K562 (cell line): Measurements from ENCODE around the gene USP48. TPM values are rescaled to one million over a fixed set of nuclear protein-coding genes. Genes with fewer than 3 reads are reported as not detected.
A peak's percentile ranks its signal among the peaks of the same experiment; 100 is the strongest.

ENCODE experiments used
- BRCA1 ChIP-seq, 2 experiments: fragments of 450-650 bp in 1 of 2; sonication (generic) in 1 of 2; formaldehyde crosslinking in 1 of 2; IDR thresholded peaks; 2 replicates each; pipeline versions ENCODE4 v1.5.0 to v1.6.1; 2017 to 2020; ENCODE audit warnings: mild to moderate bottlenecking in 1 of 2, missing genetic modification reagents in 1 of 2
- CBFB ChIP-seq: sonication (generic); formaldehyde crosslinking; IDR thresholded peaks from 2 replicates; pipeline ENCODE4 v1.4.0; 2020; ENCODE audit warnings: mild to moderate bottlenecking, missing genetic modification reagents
- CEBPB ChIP-seq: fragments of 450-650 bp; IDR thresholded peaks from 2 replicates; pipeline ENCODE4 v1.6.1; 2016; ENCODE audit warnings: missing genetic modification characterization, missing compliant biosample characterization
- EHMT2 ChIP-seq: fragments of 450-650 bp; IDR thresholded peaks from 2 replicates; pipeline ENCODE4 v1.6.1; 2018; ENCODE audit warnings: antibody characterized with exemption
- EP400 ChIP-seq: fragments of 450-650 bp; IDR thresholded peaks from 2 replicates; pipeline ENCODE4 v1.6.1; 2017; ENCODE audit warnings: antibody characterized with exemption, mild to moderate bottlenecking, moderate library complexity
- ERF ChIP-seq: fragments of 450-650 bp; formaldehyde crosslinking; IDR thresholded peaks from 2 replicates; pipeline ENCODE4 v1.4.0; 2020; ENCODE audit warnings: mild to moderate bottlenecking, mixed read lengths
- ETV6 ChIP-seq, 3 experiments: fragments of 150-350 bp in 1 of 3; sonication (generic) in 1 of 3; formaldehyde crosslinking in 1 of 3; IDR thresholded peaks; 2 replicates each; pipeline versions ENCODE4 v1.6.1 to v1.8.0; 2014 to 2022; ENCODE audit warnings: borderline replicate concordance in 2 of 3, low read depth in 2 of 3, antibody characterized with exemption in 1 of 3, low read length in 1 of 3, mild to moderate bottlenecking in 1 of 3, missing genetic modification reagents in 1 of 3
- HMG20A ChIP-seq: fragments of 450-650 bp; formaldehyde crosslinking; conservative IDR thresholded peaks from 2 replicates; pipeline ENCODE4 v1.4.0; 2020; ENCODE audit warnings: mild to moderate bottlenecking, mixed read lengths
- ILF3 ChIP-seq: fragments of 450-650 bp; IDR thresholded peaks from 2 replicates; pipeline ENCODE4 v1.6.1; 2018; ENCODE audit warnings: antibody characterized with exemption, mild to moderate bottlenecking, moderate library complexity, borderline replicate concordance
- KDM1A ChIP-seq, 2 experiments: fragments of 450-650 bp; IDR thresholded peaks; 2 replicates each; pipeline ENCODE4 v1.6.1; 2016; ENCODE audit warnings: mild to moderate bottlenecking in 2 of 2
- L3MBTL2 ChIP-seq: fragments of 450-650 bp; IDR thresholded peaks from 2 replicates; pipeline ENCODE4 v1.6.1; 2016; ENCODE audit warnings: mild to moderate bottlenecking, moderate library complexity
- MBD2 ChIP-seq: sonication (generic); IDR thresholded peaks from 2 replicates; pipeline ENCODE4 v1.6.1; 2016; ENCODE audit warnings: low read depth, borderline replicate concordance
- NFXL1 ChIP-seq: fragments of 450-650 bp; formaldehyde crosslinking; IDR thresholded peaks from 2 replicates; pipeline ENCODE4 v1.4.0; 2021; ENCODE audit warnings: mild to moderate bottlenecking
- TAF7 ChIP-seq: fragments of 450-650 bp; IDR thresholded peaks from 2 replicates; pipeline ENCODE4 v1.6.1; 2016; ENCODE audit warnings: missing genetic modification characterization, missing compliant biosample characterization
- TAF9B ChIP-seq: fragments of 450-650 bp; IDR thresholded peaks from 2 replicates; pipeline ENCODE4 v1.6.1; 2018; ENCODE audit warnings: mild to moderate bottlenecking; ENCODE audit not compliant: partially characterized antibody
- TOE1 ChIP-seq, 2 experiments: fragments of 450-650 bp in 1 of 2; sonication (generic) in 1 of 2; formaldehyde crosslinking in 1 of 2; IDR thresholded peaks; 2 replicates each; pipeline versions ENCODE4 v1.7.1 to v1.8.0; 2016 to 2022; ENCODE audit warnings: borderline replicate concordance in 2 of 2, mild to moderate bottlenecking in 2 of 2, antibody characterized with exemption in 1 of 2, inconsistent platforms in 1 of 2, low read depth in 1 of 2, missing genetic modification reagents in 1 of 2, moderate library complexity in 1 of 2
- ZC3H11A ChIP-seq: IDR thresholded peaks from 2 replicates; pipeline ENCODE4 v1.6.1; 2012; ENCODE audit warnings: low read depth, low read length, improper control_type of control experiment
- ZC3H4 ChIP-seq: sonication (generic); formaldehyde crosslinking; IDR thresholded peaks from 2 replicates; pipeline ENCODE4 v1.9.0; 2021; ENCODE audit warnings: missing genetic modification reagents, borderline replicate concordance
- ZNF133 ChIP-seq: fragments of 250-450 bp; sonication (Bioruptor Pico); IDR thresholded peaks from 2 replicates; pipeline ENCODE4 v1.4.0; 2020; ENCODE audit warnings: mild to moderate bottlenecking
- ZNF140 ChIP-seq: fragments of 250-450 bp; sonication (Bioruptor Pico); IDR thresholded peaks from 2 replicates; pipeline ENCODE4 v1.8.0; 2021; ENCODE audit warnings: moderate library complexity, mild to moderate bottlenecking, inconsistent platforms
- ZNF224 ChIP-seq: sonication (generic); formaldehyde crosslinking; IDR thresholded peaks from 2 replicates; pipeline ENCODE4 v1.8.0; 2022; ENCODE audit warnings: mild to moderate bottlenecking, missing genetic modification reagents
- ZNF253 ChIP-seq: fragments of 250-450 bp; sonication (Bioruptor Pico); conservative IDR thresholded peaks from 2 replicates; pipeline ENCODE4 v1.6.1; 2021; ENCODE audit warnings: mild to moderate bottlenecking
- ZNF263 ChIP-seq: sonication (generic); formaldehyde crosslinking; IDR thresholded peaks from 2 replicates; pipeline ENCODE4 v1.8.0; 2022; ENCODE audit warnings: mild to moderate bottlenecking, missing genetic modification reagents, borderline replicate concordance
- ZNF75A ChIP-seq: fragments of 450-650 bp; formaldehyde crosslinking; IDR thresholded peaks from 2 replicates; pipeline ENCODE4 v1.4.0; 2020; ENCODE audit warnings: mild to moderate bottlenecking
- polyA plus RNA-seq, 8 experiments: library from polyadenylated mRNA; depleted of rRNA in 4 of 8; stranded (reverse) in 5 of 8; unstranded in 3 of 8; fragments of >200 nt; fragmentation: Nextera tagmentation in 2 of 8; fragmentation: Illumina TruSeq in 1 of 8; extraction: Ambion mirVana in 2 of 8; extraction: Trizol in 1 of 8; gene quantifications; 2 replicates each; pipeline versions ENCODE4 v1.2.1 to v1.2.3, GENCODE V29; 2011 to 2014; ENCODE audit warnings: inconsistent platforms in 1 of 8, missing spikeins in 1 of 8
- total RNA-seq, 7 experiments: library from RNA; depleted of rRNA in 6 of 7; stranded (reverse); fragments of >200 nt in 6 of 7; fragmentation: Illumina TruSeq in 2 of 7; extraction: Trizol in 2 of 7; gene quantifications; 2 replicates each; pipeline versions ENCODE4 v1.2.1 to v1.2.3, GENCODE V29; 2011 to 2021; ENCODE audit warnings: low replicate concordance in 1 of 7
- TF ChIP-seq, protein P1 (sequence below): fragments of 450-650 bp; formaldehyde crosslinking; IDR thresholded peaks from 2 replicates; pipeline ENCODE4 v1.4.0; 2020; ENCODE audit warnings: mild to moderate bottlenecking, mixed read lengths
- TF ChIP-seq, protein P2 (sequence below): fragments of 250-450 bp; sonication (Bioruptor Pico); IDR thresholded peaks from 2 replicates; pipeline ENCODE4 v1.8.0; 2022; ENCODE audit warnings: moderate library complexity, mild to moderate bottlenecking, inconsistent platforms

Gene USP48
- total and polyA plus RNA-seq, 9 of the 15 experiments (the other 6 are each of a cell fraction or from before 2014, with no cell fraction given) = 23.3 to 123 (median 106) TPM

DNA sequence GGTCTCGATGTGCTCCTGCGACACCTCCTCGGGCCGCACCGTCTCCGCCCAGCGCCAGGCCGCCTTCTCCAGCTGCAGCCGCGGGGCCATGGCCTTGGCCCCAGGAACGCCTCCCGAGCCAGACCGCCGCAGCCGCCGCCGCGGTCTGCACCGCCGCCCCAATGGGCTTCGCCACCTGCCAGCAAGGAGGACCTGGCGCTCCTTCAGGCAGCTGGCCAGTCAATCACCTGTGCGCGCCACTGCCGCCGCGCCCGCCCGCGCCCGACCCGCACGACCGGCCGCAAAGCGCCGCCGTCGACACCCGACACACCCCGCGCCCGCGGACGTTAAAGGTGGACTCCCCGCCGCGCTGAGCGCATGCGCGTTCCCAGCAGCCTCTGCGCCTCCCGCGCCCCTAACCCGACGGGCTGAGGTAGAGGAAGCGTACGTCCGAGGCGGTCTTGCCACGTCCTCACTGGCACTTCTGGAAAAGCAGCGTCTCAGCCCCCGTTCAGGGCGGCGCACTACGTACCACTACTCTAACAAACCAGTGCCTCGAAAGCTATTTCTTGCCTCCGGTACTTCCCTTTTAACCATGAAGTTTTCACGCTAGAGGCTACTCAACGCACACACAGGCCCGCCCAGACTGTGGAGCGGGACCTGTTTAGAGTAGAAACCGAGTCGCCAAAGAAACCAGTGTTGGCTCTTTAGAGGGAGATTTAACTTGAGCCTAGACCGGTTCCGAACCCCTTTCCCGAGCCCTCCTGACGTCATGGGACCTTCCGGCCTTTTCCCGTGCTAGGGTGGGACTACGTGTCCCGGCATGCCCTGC lies at the start of gene USP48 (continued):
- TF ChIP-seq ZNF140 (CRISPR knock-in tag) (no peak), CEBPB (tag) (no peak), BRCA1 (IDR thresholded peaks at IDR 0.05) (no peak), BRCA1 (CRISPR knock-in tag; IDR thresholded peaks at IDR 0.05) (no peak), EP400 (peak; percentile 98), TOE1 (IDR thresholded peaks at IDR 0.05; ENCODE audit: borderline replicate concordance) (0 out of 2 replicates have a peak, but pooled peaks have one; percentile 80), TOE1 (CRISPR knock-in tag; IDR thresholded peaks at IDR 0.05; ENCODE audit: borderline replicate concordance, low read depth) (no peak; the same call in 1 of the 2 replicates), TAF7 (tag) (peak; percentile 92), HMG20A (no peak; the same call in 1 of the 2 replicates), ZNF224 (CRISPR knock-in tag) (peak; percentile 69; the same call in 1 of the 2 replicates), ZNF263 (CRISPR knock-in tag) (peak; percentile 14; the same call in 1 of the 2 replicates), ZNF133 (CRISPR knock-in tag) (no peak; the same call in 1 of the 2 replicates), ZNF75A (CRISPR knock-in tag) (peak; percentile 9; the same call in 1 of the 2 replicates), CBFB (CRISPR knock-in tag) (no peak; the same call in none of the 2 replicates), MBD2 (peak; percentile 97; the same call in 1 of the 2 replicates), ZNF253 (no peak), ZC3H4 (CRISPR knock-in tag) (peak; percentile 97; the same call in 1 of the 2 replicates), ZC3H11A (no peak; the same call in 1 of the 2 replicates), ILF3 (no peak), TAF9B (peak; percentile 95), EHMT2 (no peak), L3MBTL2 (peak; percentile 73), NFXL1 (CRISPR knock-in tag) (no peak), ERF (CRISPR knock-in tag) (no peak), KDM1A (IDR thresholded peaks at IDR 0.05) (no peak), ETV6 (IDR thresholded peaks at IDR 0.05; ENCODE audit: borderline replicate concordance in 1 of 2, low read depth in 2 of 2, low read length in 1 of 2) (no peak), ETV6 (CRISPR knock-in tag; IDR thresholded peaks at IDR 0.05; ENCODE audit: borderline replicate concordance) (peak; percentile 74; the same call in 1 of the 2 replicates)
- TF ChIP-seq, protein P1, sequence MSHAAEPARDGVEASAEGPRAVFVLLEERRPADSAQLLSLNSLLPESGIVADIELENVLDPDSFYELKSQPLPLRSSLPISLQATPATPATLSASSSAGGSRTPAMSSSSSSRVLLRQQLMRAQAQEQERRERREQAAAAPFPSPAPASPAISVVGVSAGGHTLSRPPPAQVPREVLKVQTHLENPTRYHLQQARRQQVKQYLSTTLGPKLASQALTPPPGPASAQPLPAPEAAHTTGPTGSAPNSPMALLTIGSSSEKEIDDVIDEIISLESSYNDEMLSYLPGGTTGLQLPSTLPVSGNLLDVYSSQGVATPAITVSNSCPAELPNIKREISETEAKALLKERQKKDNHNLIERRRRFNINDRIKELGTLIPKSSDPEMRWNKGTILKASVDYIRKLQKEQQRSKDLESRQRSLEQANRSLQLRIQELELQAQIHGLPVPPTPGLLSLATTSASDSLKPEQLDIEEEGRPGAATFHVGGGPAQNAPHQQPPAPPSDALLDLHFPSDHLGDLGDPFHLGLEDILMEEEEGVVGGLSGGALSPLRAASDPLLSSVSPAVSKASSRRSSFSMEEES = no peak
- TF ChIP-seq, protein P2, sequence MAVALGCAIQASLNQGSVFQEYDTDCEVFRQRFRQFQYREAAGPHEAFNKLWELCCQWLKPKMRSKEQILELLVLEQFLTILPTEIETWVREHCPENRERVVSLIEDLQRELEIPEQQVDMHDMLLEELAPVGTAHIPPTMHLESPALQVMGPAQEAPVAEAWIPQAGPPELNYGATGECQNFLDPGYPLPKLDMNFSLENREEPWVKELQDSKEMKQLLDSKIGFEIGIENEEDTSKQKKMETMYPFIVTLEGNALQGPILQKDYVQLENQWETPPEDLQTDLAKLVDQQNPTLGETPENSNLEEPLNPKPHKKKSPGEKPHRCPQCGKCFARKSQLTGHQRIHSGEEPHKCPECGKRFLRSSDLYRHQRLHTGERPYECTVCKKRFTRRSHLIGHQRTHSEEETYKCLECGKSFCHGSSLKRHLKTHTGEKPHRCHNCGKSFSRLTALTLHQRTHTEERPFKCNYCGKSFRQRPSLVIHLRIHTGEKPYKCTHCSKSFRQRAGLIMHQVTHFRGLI (CRISPR knock-in tag) = no peak
